OCI-M2 (cell line): ENCODE measurements around the gene AZU1.

Experiments
- DNase-seq: peaks from one replicate; lab custom pipeline; 2025; ENCODE audit not compliant: unreplicated experiment; lab: John Stamatoyannopoulos, UW

Gene AZU1

GRCh38 chr19:796692-797527, 30.7 kb upstream of the AZU1 start, which contains the start of gene PTBP1:
TSS of gene PTBP1 (plus strand) at chr19:797452. CDS start at chr19:797498, 46 bp downstream.
- DNase-seq = peak; percentile 84

- no peak for DNase-seq
Measured at GRCh38 chr19:797528-798414, 29.9 kb upstream of the AZU1 start.

DNA sequence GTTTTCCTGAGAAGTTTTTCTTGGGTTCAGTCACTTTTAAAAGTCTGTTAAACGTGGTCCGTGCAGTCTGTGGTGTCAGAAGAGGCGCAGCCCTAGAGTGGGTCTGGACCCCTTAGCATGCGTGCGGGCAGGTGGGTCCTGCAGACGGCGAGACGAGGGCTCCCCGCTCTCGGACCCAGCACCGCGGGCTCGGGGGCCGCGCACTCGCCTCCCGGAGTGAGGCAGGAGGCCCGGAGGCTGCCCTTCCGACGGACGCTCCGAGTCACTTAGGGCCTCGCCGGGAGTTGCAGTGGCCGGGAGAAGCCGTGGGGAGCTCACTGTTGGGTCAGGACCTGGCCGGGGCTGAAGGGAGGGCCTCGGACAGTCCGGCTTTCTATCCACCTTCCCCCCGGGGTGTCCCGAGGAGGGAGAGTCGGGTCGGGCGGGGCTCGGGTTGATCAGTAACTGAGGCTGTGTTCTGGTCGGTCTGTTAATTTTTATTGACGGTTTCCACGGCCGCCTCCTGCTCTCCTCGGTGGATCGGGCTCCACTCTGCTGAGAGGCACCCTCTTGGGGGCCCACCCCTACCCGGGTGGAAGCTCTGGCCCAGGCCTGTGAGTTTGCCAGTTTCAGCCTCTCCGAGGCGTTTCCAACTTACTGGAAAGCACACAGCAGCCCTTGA, 29.1 kb upstream of the AZU1 start:
- no peak for DNase-seq

DNA sequence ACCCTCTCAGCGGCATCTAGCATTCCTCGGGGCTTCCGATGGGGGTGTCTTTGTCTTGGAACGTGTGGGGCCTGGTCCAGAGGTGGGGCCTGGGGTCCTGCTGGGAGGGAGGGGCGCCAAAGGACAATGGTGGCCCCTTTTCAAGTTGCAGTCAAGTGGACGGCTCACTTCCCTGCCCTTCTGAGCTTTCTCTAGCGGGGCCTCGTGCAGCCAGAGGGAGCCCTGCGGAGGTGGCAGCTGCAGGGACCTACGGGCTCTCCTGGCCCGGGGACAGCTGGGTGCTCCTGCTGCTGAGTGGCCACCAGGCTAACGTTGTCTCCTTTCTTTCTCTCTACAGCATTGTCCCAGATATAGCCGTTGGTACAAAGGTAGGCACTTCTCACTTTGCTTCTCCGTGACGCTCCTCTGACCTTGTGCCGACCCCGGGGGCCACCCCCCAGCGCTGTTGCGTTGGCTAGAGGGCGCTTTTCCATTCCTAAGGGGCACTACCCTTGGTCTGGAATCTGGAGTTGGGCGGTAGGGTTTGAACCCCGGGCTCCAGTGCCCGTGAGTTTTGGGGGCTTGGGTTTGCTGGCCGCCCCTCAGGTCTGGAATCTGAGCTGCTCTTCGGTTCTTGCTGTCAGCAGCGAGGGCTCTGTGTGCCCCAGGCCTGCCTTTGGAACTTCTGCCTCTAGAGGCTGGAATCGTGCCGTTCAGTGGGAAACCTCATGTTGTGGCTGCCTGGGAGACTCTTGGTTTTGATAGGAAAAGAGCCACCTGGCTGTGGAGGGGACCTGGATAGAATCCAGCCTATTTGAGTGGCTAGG, 28.4 kb upstream of the AZU1 start:
- DNase-seq = no peak

DNA sequence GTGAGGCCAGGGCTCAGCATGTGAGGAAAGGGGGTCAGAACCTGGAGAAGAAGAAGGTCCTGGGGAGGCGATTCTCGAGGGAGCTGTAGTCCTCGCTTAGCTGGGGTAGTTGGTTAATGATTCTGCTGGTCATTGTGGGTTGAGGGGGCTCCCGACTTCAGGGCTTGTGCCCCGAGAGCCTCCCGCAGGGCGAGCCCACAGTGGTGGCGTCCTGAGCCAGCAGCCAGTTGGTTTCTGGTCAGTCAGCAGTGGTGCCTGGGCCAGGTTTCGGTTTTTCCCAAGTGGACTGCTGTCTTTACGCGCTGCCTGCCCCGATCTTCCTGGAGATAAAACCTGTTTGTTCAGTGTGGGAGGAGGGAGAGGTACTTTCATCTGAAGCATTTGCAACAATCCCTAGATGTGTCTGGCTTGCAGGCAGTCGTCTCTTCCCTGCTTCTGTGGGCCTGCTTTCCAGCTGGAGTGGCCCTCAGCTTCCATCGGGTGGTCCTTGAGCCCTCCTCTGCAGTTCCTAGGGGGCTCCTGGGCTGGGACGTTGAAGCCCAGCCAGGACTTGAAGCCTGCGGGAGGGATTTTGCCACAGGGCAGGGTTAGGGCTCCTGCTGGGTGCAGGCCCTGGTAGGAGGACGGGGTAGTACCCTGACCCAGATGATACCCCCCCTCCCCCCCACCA, 27.1 kb upstream of the AZU1 start:
- no peak for DNase-seq

- DNase-seq = no peak
Measured at GRCh38 chr19:801030-801860, 26.4 kb upstream of the AZU1 start.

- DNase-seq = no peak
Measured at GRCh38 chr19:801861-802497, 25.7 kb upstream of the AZU1 start.

- DNase-seq = no peak
Measured at GRCh38 chr19:802498-803098, 25.0 kb upstream of the AZU1 start.

DNA sequence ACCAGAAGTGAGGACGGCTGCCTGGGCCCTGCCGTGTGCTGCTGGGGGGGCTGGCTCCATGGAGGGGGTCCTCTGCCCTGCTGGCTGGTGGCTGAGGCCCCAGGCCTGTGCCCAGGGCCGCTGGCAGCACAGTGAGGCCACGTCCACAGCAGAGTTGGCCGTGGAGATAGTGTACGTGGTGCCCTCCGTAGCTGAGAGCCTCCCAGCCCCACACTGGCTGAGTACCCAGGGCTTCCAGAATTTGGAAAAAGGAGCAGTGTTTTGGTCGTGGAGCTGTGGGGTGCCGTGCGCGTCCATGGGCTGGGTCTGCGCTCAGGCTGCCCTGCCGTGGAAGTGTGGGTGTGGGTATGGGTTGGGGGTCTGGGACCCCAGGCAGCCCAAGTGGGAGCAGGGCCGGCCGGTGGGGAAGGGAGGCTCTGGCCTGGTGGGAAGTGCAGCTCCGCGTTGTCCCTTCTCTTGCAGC, 24.5 kb upstream of the AZU1 start:
- DNase-seq = no peak

DNA sequence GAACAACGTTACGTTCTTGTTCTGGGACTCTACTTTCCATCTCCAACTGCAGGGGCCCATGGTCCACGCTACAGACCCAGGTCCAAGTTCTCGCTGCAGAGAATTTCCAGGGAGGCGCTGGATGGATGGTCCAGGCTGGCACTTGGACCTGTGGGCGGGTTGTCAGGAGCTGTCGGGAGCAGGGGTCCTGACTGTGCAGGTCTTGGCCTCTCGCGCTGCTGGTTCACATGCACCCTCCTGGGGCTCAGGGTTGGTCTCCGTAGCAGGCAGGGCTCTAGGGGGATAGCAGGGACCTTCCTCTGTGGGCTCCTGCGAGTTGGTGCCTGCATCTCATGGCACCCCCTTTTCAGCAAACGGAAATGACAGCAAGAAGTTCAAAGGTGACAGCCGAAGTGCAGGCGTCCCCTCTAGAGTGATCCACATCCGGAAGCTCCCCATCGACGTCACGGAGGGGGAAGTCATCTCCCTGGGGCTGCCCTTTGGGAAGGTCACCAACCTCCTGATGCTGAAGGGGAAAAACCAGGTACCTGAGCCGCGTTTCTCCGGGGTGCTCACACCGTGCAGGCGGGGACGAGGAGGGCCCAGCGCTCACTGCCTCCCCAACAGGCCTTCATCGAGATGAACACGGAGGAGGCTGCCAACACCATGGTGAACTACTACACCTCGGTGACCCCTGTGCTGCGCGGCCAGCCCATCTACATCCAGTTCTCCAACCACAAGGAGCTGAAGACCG, 23.8 kb upstream of the AZU1 start:
- DNase-seq = no peak

DNA sequence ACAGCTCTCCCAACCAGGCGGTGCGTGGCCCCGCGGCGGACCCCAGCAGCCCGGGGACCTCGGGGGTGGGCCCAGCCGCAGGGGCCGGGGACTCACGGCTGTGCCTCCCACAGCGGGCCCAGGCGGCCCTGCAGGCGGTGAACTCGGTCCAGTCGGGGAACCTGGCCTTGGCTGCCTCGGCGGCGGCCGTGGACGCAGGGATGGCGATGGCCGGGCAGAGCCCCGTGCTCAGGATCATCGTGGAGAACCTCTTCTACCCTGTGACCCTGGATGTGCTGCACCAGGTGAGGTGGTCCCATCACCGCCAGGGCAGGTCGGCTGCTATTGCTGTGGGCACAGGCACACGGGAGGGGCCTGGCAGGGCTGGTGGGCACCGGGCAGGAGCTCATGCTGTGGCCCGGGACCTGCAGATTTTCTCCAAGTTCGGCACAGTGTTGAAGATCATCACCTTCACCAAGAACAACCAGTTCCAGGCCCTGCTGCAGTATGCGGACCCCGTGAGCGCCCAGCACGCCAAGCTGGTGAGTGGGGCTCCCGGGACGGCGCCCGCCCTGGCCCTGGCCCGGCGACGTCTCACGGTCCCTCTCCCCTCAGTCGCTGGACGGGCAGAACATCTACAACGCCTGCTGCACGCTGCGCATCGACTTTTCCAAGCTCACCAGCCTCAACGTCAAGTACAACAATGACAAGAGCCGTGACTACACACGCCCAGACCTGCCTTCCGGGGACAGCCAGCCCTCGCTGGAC, 23.0 kb upstream of the AZU1 start:
- DNase-seq = no peak

- DNase-seq = no peak
Measured at GRCh38 chr19:805166-805551, 22.5 kb upstream of the AZU1 start.

GRCh38 chr19:805600-806550, 21.8 kb upstream of the AZU1 start:
- no peak for DNase-seq

- DNase-seq = no peak
Measured at GRCh38 chr19:806815-807421, 20.7 kb upstream of the AZU1 start.
